Cardiac septum (tissue), 1 donor: ENCODE data around the gene GNG10. TPM values are rescaled to one million over a fixed set of nuclear protein-coding genes. Genes with fewer than 3 reads are reported as not detected.

ENCODE experiments used
- DNase-seq: peaks from one replicate; pipeline ENCODE4 v3.0.0-alpha.2; 2020; ENCODE audit warnings: low spot score
- intact Hi-C: fragments of 100-400 bp; cut with DNase I; formaldehyde crosslinking; loops from one replicate; pipeline ENCODE4 v1.14.0; 2022
- total RNA-seq: library from RNA; stranded (reverse); fragmentation: NEBNext Ultra II Directional; extraction: Animal tissue kit (Norgen Biotek cat#: 25700); gene quantifications from one replicate; pipeline ENCODE4 v1.2.1, GENCODE V29; 2021
- donor health status: DM: no; HTN: no; CAD: no.

The GNG10 gene
- total RNA-seq, 1 donor from 2014 or later = 36.4 TPM

- intact Hi-C loops = no loop called here
- DNase-seq = no peak
Observed at GRCh38 chr9:111704503-111704902, 43.1 kb downstream of the GNG10 start.

GRCh38 chr9:111711548-111711947 lies 50.1 kb downstream of the GNG10 start:
- intact Hi-C loops = no loop called here
- no peak for DNase-seq

GRCh38 chr9:111712369-111712768 lies 51.0 kb downstream of the GNG10 start:
- intact Hi-C loops = no loop called here
- DNase-seq = no peak

GRCh38 chr9:111715471-111715870 lies 54.1 kb downstream of the GNG10 start:
- no peak for DNase-seq
- intact Hi-C loops = no loop called here

GRCh38 chr9:111719541-111719940 lies 58.1 kb downstream of the GNG10 start:
- no peak for DNase-seq
- intact Hi-C loops = no loop called here

Other genes starting within 250 kb of the GNG10 start
- gene ECPAS, start 177.2 kb upstream of the GNG10 start, total RNA-seq = 81.5 TPM
- 7.4 TPM for gene ZNF483, start 136.4 kb upstream of the GNG10 start, total RNA-seq
- gene PTGR1, start 62.0 kb upstream of the GNG10 start, total RNA-seq = 42.0 TPM
- 5.0 TPM for gene DNAJC25, start 30.3 kb upstream of the GNG10 start, total RNA-seq
- gene SHOC1, start 133.3 kb downstream of the GNG10 start, total RNA-seq = not detected
- gene UGCG, start 235.2 kb downstream of the GNG10 start, total RNA-seq = 28.6 TPM